Measurements from ENCODE around the gene VPS13D.

Gene VPS13D

DNA sequence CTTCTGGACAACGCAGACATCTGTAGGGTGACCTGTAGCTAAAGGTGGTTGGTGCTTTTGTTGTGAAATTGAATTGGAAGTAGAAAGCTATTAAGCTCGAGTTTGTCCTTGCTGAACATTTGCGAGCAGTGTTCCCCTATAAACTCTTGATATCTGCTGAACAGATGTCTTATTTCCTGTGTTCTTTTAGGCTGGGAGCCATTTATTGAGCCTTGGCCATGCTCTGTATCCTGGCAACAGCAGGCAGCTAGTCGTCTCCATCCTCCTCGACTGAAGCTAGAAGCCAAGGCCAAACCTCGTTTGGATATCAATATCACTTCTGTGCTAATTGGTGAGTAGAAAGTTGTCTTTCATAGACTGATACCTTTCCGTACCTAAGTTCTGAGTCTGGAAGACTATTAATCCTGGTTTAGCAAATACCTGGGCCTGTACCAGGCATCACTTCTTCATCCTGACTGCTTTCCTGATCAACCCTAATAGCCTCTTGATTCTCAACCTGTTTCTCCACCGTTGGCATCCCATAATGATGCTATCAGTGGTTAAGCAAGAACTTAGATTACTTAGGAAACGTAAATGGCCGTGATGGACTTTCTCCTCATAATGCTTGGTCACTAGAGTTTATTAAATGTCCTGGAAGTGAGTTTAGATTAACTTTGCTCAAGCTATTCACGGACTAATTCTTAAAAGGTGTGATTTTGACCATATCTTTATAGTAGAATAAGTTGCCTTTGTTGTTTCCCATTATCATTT lies 103.4 kb downstream of the VPS13D start:
- in situ Hi-C loops (cut with MboI; ENCODE audit: low sequenced_read_pairs): no loop called here

GRCh38 chr1:12335815-12336214 lies 106.0 kb downstream of the VPS13D start:
- in situ Hi-C loops (cut with MboI; ENCODE audit: low sequenced_read_pairs): no loop called here

GRCh38 chr1:12336413-12336812 lies 106.6 kb downstream of the VPS13D start:
- in situ Hi-C loops (cut with MboI; ENCODE audit: low sequenced_read_pairs): no loop called here

DNA sequence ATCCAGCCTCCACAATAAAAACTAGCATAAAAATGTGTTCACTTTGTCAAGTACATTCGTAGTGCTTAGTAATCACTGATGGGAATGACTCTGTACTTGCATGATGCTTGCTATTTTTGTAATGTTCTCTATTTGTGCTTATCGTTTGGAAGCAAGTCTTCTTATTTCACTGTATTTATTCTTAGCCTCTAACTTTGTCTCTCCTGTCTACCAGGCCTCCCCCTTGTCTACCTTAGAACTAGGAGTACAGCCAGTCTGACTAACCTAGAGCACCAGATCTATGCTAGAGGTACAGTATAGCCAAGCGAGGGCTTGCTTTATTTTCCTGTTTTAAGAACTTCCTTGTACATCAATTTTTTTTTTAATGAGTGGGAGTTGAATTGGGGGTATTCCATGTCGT lies 108.2 kb downstream of the VPS13D start:
- in situ Hi-C loops (cut with MboI; ENCODE audit: low sequenced_read_pairs): no loop called here

DNA sequence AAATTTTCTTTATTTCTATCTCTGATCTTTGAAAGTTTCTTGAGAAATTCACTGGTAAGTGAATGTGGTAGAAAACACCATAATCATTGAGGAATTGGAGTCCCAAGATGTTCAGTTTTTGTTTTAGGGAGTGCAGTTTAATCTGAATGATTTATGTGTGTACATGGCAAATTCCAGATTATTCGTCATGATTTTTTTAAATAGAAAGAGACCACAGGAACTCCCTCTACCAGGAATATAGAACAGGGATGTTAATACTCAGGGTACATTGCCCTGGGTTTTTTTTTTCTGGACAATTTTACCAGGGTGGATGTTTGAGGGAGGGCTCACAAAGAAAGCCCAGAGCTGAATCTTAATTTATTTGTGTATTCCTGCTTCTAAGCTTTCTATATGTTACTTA lies 109.0 kb downstream of the VPS13D start:
- in situ Hi-C loops (cut with MboI; ENCODE audit: low sequenced_read_pairs): no loop called here

DNA sequence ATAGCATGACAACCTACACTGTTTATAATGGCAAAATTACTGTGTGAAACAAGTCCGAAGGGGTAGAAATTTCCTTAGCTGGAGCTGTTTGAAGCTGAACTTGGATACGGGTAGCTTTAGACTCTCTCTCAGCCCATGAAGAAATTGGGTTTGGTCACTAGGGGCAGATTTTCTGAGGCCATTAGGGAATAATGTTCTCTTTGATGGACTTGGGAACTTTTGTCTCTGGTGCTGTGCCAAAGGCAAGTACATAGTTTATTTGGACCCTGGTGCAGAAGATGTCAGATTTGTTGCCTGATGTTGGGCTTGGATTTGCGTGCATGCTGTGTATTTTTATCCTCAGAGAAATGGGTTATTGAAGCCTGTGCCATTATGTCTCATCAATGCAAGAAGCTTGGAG lies 109.6 kb downstream of the VPS13D start:
- in situ Hi-C loops (cut with MboI; ENCODE audit: low sequenced_read_pairs): no loop called here

- in situ Hi-C loops (cut with MboI; ENCODE audit: low sequenced_read_pairs): no loop called here
These were observed 110.1 kb downstream of the VPS13D start for GRCh38 chr1:12339811-12340543.

DNA sequence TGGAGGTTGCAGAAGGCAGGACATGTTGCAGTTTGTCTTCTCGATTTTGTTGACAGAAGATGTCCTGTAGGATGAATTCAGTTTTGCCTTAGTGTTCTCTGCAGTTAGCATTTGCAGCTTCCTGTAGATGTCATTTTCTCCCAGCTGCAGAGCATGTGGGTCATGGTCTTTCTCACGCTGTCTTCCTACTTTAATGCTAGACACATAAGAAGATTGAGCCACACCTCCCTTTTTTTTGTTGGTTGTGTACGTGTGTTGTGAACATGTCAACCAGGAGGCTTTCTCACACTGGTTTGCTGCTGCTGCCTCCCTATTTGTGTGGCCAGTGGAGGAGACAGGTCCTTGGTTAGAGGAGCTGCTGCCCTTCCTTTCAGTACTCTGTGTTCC lies 110.7 kb downstream of the VPS13D start:
- in situ Hi-C loops (cut with MboI; ENCODE audit: low sequenced_read_pairs): no loop called here

GRCh38 chr1:12341667-12342066 lies 111.8 kb downstream of the VPS13D start:
- in situ Hi-C loops (cut with MboI; ENCODE audit: low sequenced_read_pairs): no loop called here

DNA sequence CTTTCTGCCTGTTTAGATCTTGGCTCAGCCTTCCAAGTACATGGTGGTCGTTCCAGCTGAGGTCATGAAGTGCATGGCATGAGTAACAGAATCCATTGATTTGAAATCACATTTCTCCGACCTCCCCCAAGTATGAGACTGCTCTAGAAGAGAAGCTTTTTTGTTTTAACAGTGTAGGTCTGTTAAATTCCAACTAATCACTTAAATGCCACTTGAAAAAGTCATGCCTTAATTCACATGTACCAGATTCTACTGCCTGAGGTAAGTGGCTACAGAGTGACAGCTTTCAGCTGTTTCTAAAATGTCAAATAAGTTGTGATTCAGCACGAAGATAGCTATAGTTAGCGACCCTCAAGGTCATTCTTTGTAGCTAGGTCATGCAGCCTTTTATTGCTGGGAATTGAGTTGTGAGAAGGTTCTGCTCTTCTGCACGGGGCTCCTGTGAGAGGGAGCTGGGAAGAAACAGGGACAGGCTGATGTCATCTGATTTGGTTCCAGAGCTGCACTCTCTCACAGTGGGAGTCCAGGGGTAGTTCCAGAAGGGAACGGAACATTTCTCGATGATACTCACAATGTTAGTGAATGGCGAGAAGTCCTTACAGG lies 112.7 kb downstream of the VPS13D start:
- in situ Hi-C loops (cut with MboI; ENCODE audit: low sequenced_read_pairs): no loop called here

GRCh38 chr1:12343823-12344487 lies 114.1 kb downstream of the VPS13D start:
- in situ Hi-C loops (cut with MboI; ENCODE audit: low sequenced_read_pairs): no loop called here

DNA sequence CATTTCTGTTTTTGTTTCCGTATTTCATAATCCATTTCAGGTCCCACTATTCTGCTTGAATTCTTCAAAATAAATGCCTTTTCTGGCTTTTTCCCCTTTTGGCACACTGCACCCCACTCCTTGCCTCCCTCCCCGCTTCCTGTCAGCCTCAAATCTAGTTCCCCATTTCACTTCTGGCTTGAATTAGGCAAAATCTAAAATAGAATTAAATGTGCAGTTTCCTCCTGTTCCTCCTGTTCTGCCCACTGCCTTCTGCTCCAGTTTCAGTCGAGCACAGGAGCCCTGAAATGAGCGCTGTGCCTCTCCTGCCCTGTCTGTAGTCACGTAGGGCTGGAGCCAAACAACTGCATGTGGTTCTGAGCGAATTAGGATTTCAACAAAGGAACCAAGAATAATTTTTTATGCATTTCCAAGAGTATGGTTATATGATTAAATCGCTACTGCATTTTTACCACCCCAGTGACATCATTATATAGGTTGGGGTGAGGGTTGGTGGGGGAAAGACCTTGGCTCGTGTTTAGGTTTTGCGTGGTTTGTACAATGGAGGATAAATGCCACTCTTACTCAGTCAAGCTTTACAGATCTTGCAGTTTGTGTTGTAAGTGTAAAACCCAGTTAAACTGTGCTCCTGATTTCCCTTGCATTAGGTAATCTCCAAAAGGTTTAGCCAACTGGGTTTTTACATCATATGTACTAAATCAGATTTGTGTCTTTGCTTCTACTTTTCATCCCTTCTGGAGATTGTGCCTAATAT lies 114.9 kb downstream of the VPS13D start:
- in situ Hi-C loops (cut with MboI; ENCODE audit: low sequenced_read_pairs): no loop called here

DNA sequence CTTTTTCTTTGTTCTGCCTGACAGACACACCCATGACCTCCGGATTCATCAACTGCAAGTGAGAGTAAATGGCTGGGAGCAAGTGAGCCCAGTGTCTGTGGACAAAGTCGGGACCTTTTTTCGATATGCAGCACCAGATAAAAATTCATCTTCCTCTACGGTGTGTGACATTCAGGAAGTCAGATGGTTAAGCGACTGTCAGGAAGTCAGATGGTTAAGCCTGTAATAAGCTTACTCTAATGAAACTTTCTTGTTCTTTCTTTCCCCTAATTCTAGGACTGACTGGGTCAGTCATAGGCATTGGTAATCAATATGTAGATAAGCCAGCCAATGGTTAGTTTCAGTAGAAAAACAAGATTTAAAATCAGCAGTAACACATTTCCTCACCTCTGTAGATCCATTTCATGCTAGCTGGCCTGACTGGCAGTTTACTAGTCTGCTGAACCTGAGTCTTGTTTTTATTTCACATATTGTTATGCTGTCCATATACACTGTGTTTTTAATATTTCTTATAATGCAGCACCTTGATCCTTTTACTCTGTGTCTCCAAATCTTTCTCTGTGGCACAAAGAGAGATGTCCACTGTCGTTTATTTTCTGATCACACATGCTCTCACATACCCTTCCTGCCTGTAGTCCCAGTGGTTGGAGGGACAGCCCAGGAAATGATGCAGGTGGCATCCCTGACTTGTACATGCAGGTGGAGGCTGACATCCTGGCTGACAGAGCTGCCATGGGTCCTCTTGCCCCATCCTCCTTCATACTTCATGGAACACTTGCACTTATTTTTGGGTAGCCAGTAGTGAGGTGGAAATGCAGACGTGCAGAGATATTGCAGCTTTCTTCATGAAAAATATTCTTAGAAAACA lies 115.8 kb downstream of the VPS13D start:
- in situ Hi-C loops (cut with MboI; ENCODE audit: low sequenced_read_pairs): no loop called here

GRCh38 chr1:12346483-12347151 lies 116.8 kb downstream of the VPS13D start:
- in situ Hi-C loops (cut with MboI; ENCODE audit: low sequenced_read_pairs): no loop called here

GRCh38 chr1:12348113-12348512 lies 118.3 kb downstream of the VPS13D start:
- in situ Hi-C loops (cut with MboI; ENCODE audit: low sequenced_read_pairs): no loop called here

- in situ Hi-C loops (cut with MboI; ENCODE audit: low sequenced_read_pairs): no loop called here
These were observed 124.2 kb downstream of the VPS13D start for GRCh38 chr1:12353981-12354380.

DNA sequence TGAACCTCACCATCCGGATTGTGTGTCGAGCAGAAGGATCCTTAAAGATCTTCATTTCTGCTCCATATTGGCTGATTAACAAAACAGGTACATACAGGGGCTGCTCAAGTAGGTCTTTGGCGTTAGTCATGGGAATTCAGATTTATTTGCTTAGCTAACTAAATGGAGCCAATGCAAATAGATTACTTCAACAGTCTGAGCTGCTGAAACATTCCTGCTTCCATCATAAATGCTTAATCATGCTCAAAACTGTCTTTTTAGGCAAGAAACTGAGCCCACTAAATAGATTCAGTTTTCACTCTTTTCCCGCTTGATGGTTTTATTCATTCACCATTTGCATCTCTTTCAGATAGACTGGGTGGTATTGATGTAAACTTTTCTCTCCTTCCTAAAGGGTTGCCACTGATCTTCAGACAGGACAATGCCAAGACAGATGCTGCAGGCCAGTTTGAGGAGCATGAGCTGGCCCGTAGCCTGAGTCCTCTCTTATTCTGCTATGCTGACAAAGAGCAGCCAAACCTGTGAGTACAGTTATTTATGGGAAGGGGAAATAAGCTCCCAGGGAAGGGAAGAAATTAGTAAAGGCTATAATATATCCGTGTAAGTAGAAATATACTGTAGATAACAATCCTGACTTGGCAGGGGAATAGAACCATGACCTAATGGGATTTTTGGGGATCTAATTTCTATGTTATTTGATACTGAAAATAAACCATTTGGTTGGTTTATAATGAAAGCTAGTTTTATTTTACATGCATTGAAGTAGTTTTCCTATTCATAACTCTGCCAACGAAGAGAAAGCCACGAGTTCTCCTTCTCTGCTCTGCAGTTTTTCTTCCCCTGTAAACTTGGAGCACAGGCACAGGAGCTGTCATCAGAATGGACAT lies 126.4 kb downstream of the VPS13D start:
- in situ Hi-C loops (cut with MboI; ENCODE audit: low sequenced_read_pairs): no loop called here

- in situ Hi-C loops (cut with MboI; ENCODE audit: low sequenced_read_pairs): no loop called here
These were observed 128.7 kb downstream of the VPS13D start for GRCh38 chr1:12358499-12358898.
